CD4-positive, alpha-beta T cell treated with Interleukin-1 beta for 1 hour (primary cell): ENCODE data around the gene TEX48.

Source experiments
- DNase-seq, 2 donors: peaks; one replicate each; pipeline ENCODE4 v3.0.0-alpha.2; 2020 to 2022

TEX48 gene

DNA sequence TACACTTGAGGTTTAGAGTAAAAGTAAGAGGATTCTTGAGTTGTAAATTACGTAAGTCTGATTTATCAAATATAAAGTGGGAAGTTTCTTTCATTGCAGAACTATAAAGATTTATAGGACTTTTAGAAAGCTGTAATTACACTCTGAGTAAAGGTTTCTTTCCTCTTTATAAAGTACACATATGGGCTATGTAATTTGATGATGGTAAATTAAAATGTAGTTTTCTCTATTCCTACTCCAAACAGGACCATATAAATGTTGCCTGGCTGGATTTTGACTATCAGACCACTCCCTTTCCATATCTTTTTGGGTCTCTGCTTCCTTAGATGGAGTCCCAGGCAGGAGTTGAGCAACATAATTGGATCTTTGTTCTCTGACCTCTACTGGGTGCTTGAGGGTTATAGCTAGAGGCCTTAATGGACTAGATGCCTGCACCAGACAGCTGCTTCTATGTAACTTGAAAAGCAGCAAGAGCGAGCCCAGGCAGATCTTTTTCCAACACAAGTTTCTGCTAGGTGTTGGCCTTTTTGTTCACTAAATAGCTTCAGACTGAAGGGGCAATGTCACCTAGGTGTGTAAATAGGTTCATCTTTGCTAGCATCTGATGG lies 11.4 kb upstream of the TEX48 start:
- no peak for DNase-seq

DNA sequence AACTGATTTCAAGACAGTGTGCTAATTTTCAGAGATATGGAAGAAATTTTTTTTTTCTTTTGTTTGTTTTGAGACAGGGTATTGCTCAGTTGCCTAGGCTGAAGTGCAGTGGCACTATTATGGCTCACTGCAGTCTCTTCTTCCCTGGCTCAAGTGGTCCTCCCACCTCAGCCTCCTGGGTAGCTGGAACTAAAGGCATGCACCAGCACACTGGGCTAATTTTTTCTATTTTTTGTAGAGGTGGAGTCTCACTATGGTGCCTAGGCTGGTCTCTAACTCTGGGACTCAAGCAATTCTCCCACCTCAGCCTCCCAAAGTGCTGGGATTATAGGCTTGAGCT lies 9.9 kb upstream of the TEX48 start:
- no peak for DNase-seq

DNA sequence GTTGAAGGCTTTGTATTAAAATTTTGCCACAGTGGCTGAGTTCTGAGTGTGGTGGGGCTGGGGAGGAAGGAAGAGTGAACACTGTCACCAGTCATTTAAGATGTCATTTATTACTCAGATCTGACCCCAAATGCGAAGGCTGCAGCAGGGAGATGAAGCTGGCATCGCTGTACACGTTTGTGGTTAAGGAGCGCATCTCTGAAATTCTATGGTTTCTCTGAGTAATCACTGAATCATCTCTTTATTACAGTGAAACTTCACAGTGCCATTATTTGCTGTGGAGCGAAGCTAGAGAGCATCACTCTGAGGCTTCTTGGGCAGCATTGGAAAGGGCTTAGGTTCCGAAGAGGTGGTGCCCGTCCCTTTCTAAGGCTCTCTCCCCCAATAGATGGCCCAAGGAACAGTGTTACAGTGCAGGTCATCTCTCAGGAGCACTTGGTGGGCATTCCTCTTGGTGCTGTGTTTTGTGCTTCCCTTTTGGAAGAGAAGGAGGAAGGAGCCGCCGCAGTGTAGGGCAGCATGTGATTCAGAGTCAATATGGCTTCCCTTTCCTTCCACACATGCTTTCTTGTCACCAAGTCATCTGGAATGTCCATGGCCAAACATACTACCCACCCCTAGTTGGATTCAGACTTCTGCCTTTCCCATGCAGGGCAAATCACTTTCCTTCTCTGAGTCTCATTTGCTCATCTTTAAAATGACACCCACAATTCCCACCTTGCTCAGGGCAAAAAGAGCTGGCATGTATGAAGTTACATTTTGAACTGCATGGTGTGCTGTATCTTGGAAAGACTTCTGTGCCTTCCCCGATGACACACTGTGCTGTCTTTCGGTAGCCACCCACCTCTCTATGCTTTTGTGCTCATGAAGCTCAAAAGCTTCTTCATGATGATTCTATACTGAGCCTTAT lies 9.3 kb upstream of the TEX48 start:
- DNase-seq: peak; percentile 11 to 45

DNA sequence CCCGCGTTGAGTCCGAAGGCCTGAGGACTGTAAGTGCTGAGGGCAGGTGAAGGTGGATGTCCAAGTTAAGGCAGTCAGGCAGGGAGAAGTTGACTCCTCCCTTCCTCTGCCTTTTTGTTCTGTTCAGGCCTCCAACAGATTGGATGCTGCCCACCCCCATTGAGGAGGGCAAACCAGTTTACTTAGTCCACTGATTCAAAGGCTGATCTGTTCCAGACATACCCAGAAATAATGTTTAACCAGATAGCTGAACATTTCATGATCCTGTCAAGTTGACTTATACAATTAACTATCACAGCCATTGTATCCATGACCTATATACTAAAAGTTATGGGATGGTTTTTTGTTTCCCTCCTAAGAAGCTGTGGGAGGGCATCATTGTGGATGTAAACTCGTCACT lies 8.3 kb upstream of the TEX48 start:
- DNase-seq: no peak

DNA sequence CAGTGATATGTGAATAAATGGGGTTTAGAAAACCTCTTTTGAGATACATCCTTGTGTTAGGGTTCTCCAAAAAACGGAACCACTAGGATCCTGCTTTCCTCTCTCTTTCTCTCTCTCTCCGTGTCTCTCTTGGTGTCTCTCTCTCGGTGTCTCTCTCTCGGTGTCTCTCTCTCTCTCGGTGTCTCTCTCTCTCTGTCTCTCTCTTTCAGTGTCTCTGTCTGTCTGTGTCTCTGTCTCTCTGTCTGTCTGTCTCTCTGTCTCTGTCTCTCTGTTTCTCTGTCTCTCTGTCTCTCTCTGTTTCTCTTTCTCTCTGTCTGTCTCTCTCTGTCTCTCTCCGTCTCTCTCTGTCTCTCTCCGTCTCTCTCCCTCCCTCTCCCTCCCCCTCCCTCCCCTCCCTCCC lies 7.8 kb upstream of the TEX48 start:
- DNase-seq: no peak

DNA sequence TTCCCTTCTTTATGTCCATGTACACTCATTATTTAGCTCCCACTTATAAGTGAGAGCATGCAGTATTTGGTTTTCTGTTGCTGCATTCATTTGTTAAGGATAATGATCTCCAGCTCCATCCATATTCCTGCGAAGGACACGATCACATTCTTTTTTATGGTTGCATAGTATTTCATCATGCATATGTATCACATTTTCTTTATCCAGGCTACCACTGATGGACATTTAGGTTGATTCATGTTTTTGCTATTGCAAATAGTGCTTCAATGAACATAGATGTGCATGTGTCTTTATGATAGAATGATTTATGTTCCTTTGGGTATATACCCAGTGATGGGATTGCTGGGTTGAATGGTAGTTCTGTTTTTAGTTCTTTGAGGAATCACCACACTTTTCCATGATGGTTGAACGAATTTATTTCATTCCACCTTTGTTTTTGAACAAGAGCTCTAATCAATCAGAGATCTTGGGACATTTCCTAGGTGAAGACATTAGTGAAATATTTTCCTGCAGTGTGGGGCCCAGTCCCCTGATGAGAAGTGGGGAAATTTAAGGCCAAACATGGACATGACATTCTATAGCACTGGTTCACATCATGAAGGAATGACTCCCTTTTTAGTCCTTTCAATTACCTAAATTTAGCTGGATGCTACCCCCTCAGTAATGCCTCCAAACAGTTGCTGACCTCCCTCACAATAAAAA lies 7.1 kb upstream of the TEX48 start:
- DNase-seq: no peak

DNA sequence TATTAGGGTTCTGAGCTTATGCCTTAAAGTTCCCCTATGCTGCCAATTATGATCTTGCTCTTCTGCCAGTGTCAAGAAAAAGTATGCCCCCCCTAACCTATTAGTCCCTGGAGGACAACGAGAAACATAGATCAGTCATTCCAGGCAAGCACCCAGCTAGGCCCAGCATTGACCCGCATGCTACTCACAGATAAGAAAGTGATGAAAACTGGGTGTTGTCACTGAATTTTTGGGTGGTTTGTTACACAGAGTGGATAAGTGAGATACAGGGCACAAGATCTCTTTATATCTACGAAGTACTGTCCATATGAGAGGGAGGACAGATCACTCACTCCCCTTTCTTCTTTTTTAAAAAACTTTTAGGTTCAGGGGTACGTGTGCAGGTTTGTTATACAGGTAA lies 6.4 kb upstream of the TEX48 start:
- no peak for DNase-seq

DNA sequence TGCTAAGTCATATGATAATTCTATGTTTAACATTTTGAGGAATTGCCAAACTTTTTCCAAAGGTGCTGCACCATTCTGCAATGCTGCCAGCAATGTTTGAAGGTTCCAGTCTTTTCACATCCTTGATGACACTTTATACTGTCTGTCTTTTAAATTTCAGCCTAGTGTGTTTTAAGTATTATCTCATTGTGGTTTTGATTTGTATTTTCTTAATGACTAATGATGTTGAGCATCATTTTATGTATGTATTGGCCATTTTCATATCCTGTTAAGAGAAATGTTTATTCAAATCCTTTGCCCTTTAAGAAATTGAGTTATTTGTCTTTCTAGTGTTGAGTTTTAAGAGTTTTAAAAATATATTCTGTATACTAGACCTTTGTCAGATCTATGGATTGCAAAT lies 5.0 kb upstream of the TEX48 start:
- DNase-seq: no peak

DNA sequence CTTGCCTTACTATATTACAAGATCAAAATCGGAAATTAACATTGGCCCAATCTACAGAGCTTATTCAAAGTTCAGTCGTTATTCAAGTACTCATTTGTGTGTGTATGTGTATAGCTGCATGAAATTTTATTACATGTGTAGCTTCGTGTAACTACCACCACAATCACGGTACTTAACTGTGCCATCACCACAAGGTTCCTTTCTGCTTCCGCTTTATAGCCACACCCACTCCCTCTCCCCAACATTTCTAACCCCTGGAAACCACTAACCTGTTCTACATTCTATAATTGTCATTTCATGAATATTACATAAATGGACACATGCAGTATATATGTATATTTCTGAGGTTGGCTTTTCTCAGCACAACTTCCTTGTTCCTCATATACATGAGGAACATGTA lies 4.0 kb upstream of the TEX48 start:
- peak in 1 of 2 donors; percentile 15 for DNase-seq

DNA sequence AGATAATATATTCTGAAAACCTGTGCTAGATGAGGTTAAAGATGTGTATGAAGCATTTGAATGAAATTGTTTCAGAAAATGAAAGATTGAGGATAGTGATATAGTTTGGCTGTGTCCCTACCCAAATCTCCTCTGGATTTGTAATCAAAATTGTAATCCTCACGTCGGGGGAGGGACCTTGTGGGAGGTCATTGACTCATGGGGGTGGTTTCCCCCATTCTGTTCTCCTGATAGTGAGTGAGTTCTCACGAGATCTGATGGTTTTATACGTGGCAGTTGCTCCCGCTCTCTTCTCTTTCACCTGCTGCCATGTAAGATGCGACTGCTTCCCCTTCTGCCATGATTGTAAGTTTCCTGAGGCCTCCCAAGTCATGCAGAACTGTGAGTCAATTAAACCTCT lies 2.0 kb upstream of the TEX48 start:
- no peak for DNase-seq

DNA sequence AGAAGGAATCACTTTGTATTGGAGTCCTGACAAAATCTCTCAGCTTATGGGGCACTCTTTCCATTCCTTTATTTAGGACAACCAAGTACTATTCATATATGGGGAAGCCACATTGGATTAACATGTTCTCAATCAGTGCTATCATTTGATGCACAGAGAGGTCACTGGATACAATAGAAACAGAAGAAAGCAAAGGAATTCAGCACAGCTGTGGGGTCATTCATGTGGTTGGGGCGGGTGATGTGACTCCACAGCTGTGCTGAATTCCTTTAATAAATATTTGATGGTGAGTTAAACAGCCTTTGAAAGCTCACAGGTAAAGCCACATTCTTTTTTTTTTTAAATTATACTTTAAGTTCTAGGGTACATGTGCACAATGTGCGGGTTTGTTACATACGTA lies 854 bp upstream of the TEX48 start:
- no peak for DNase-seq

DNA sequence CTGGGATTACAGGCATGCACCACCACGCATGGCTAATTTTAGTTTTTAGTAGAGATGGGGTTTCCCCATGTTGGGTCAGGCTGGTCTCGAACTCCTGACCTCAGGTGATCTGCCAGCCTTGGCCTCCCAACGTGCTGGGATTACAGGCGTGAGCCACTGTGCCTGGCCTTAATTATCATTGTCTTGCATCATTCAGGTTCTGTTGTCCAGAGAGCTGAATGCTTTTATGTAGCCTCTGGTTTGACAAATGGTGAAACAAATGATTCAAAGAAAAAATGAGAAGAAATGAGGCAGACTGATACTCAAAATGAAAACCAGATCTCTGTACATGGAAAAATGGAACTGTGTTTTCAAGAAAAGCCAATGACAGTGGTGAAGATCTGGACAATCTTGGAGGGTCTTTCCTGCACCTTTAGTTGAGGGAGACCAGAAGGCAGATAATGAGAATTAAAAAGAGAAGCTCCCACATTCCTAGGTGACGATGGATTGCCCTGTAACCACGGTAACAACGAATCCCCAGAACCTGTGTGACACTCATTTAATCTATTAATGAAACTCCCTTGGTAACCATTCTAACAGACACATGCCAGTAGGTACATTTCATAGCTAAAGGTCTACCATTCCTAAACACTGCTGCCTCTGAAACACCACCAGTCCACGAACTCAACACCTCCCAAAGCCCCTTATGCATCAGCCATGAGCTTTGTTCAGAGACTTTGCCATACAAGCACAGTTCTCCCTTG lies 1.6 kb downstream of the TEX48 start:
- no peak for DNase-seq

DNA sequence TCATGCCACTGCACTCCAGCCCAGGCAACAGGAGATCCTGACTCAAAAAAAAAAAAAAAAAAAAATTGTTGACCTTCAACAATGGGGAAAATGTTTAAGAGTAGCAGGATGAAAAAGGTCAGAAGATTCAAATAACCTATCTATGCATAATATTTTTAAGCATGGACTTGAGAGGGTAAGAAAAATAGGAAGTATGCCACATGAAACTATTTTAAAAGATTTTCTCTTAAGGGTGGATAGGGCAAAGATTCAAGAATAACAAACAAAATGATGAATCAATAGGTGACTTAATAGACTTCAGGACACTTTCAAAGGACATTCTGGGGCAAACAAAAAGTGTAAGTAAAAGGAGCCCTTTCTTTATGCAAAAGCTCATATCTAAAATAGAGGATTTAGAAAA lies 3.2 kb downstream of the TEX48 start:
- DNase-seq: no peak

DNA sequence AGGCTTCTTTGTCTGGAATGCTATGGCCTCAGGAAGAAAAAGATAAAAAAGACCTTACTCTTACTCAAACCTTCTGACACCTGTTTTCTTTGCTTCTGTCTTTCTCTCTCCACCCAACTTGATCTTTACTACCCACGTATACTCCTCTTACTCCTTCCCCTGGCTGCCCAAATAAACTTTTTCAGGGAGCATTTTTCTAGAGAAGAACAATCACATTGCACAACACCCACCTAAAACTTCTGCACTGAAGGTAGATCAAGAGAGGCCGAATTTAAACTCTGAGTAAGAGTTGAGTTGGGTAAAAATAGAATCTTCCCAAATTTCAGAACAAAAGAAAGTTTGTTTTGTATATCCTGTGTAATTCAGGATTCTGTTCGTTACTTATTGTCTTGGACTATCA lies 3.9 kb downstream of the TEX48 start:
- DNase-seq: no peak

DNA sequence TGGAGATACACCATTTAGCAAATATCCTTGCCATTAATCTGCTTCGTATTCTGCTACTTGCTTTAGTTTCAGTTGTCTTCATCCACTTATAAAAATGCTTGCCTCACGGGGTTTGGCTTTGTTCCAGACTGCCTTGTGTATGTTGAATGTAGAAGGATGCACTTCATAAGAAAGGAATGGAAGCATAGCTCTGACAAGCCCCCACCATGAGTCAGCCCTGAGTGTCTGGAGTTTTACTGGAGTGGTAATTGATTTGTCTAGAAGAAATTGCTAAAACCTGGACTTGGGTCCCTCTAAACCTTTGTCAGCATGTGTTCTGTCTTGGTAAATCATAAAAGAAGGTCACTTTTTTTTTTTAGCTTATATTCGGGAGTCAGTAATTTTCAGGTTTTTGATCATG lies 4.6 kb downstream of the TEX48 start:
- DNase-seq: peak in 1 of 2 donors; percentile 14

DNA sequence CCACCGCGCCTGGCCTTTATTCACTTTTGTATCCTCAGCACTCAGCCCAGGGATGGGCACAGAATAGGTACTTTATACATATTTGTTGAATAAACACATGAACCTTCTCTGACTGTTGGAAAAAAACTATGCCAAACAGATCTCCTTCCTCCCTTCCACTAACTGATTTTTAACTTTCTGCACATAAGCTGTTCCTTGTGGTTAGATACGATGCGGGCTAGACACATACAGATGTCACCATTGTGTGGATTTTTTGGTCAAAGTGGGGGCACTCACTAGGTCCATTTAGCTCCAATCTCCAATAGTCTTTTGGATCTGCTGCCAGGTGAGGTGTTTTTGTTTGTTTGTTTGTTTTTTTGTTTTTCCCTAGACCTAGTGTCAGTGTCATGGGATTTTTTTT lies 5.1 kb downstream of the TEX48 start:
- no peak for DNase-seq

DNA sequence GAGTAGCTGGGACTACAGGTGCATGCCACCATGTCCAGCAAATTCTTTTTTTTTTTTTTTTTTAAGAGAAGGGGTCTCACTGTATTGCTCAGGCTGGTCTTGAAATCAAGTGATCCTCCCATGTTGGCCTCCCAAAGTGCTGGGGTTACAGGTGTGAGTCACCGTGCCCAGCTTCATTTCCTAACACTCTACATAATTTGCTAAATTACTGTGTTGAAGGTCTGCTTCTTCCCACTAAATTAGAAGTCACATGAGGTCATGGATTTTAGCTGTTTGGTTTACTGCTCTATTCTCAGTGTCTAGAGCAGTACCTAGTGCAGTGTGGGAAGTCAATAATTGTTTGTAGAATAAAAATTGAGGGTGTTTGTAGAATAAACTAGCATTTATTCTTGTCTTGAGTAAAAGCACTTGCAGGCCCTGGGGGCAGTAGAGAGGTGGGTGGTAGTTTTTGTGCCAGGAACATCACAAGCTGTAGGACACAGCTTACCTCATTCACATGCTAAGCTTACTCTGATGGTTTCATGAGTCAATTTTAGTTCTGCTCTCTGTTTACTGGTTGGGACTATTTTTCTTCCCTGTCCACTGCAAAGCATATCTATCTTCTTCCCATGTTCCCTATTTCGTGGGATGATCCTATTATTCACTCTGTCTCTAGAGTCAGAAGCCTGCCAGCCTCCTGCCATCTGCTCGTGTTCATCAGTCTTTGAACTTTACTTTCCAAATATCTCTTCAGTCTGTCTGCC lies 7.0 kb downstream of the TEX48 start:
- no peak for DNase-seq

DNA sequence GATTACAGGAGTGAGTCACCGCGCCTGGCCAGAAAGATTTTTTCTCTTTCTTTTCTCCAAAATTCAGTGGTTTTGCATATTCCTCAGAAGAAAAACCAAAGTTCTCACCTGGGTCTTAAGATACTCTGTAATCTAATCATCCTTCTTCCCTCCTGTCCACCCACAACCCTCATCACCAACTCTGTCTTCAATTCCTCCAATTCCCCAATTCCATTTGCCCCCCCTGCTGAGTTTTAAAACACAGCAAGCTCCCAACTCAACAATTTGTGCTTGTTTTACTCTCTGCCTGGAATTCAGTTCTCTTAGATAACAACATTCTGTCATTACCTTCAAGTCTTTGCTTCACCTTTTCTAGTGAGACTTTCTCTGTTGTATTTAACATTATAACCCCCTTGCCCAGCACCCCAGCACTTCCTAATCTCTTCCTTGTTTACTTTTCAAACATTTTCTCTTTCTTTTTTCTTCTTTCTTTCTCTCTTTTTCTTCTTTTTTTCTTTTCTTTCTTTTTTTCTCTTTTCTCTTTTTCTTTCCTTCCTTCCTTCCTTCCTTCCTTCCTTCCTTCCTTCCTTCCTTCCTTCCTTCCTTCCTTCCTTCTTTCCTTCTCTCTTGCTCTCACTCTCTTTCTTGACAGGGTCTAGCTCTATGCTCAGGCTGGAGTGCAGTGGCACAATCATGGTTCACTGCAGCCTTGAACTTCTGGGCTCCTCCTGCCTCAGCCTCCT lies 7.8 kb downstream of the TEX48 start:
- DNase-seq: no peak

DNA sequence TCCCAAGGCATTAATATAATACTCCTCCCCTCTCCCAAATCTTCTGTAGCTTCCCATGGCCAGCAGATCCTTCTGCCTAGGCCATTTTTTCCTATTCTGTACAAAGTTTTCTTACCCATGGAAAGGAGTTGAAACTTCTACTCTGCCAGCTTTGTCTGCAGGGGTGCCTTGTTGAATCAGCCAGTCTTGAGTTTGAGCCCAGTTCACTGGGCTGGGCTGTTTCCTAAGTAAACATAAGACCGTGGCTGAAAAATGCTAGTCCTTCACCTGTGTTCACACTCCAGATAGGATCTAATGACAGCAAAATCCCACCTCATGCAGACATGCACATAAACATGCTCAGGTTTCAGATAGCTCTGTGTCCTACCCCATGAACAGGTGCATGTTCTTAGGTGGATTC lies 10.4 kb downstream of the TEX48 start:
- DNase-seq: no peak

DNA sequence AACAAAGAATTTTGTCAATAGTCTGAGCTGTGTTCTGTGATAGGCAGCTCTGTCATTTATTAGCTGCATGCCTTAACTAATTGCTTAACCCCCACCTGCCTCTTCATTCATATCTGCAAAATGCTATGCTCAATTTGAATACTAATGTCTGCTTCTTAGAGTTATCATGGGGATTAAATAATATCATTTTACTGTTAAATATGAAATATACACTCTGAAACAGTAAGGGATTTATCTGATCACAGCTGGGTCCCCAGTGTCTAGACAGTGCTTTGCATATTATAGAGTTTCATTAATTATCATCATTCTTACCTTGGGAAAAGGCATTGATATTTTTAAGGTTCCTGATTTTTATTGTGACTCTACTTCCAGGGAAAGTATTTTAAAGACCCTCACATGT lies 12.0 kb downstream of the TEX48 start:
- DNase-seq: no peak

DNA sequence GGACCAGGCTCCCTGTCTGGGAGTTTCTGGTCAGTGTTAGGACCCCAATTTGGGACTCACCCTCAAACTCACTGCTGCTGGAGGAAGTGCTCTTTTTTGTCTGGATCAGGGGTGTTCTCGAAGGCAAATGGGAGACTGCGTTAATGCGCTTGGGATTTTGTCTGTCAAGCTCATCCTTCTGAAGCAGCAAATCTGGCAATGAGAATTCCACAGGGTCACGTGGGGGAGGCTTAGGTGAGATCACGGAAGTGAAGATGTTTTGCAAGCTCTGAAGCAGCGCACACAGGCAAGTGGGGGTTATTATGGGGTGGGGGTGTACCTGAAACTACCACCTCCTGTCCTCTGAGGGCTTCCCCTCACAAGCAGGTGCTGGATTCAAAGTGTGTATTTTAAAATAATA lies 13.8 kb downstream of the TEX48 start:
- no peak for DNase-seq

DNA sequence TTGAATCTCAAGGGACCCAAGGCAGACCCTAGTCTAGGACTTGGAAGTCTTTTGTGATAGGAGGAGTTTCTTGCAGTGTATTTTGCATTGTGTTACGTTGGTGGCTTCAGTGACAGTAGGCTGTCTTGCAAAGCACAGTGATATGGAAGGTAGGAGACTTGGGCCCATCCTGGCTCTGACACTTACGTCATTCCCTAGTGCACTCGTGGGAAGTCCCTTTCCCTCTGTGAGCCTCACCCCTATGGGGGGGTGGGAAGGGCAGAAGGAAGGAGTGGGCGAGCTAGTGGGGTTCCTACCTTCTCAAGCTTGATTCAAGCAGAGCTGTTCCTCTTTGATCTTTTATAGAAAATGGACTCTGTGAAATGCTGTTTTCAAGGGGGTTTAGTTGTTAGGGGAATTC lies 15.1 kb downstream of the TEX48 start:
- no peak for DNase-seq
